ENCODE results near the gene GNG2.

GNG2 gene

GRCh38 chr14:51856792-51857296, 3.6 kb upstream of the GNG2 start:
- no peak for DNase-seq (ENCODE audit: low spot score)

- no peak for DNase-seq (ENCODE audit: low spot score)
Observed at GRCh38 chr14:51859131-51859530, 1.3 kb upstream of the GNG2 start.

GRCh38 chr14:51860825-51861499, 550 bp downstream of the GNG2 start:
- no peak for DNase-seq (ENCODE audit: low spot score)

- no peak for DNase-seq (ENCODE audit: low spot score)
Observed at GRCh38 chr14:51862176-51862796, 1.9 kb downstream of the GNG2 start.

GRCh38 chr14:51862860-51863259, 2.4 kb downstream of the GNG2 start:
- no peak for DNase-seq (ENCODE audit: low spot score)

GRCh38 chr14:51865953-51866747, 5.7 kb downstream of the GNG2 start:
- DNase-seq (ENCODE audit: low spot score), result no peak

- no peak for DNase-seq (ENCODE audit: low spot score)
Observed at GRCh38 chr14:51867741-51868140, 7.3 kb downstream of the GNG2 start.

- no peak for DNase-seq (ENCODE audit: low spot score)
Observed at GRCh38 chr14:51868405-51868804, 8.0 kb downstream of the GNG2 start.

- DNase-seq (ENCODE audit: low spot score), result no peak
Observed at GRCh38 chr14:51869411-51870100, 9.1 kb downstream of the GNG2 start.

GRCh38 chr14:51870606-51871005, 10.2 kb downstream of the GNG2 start:
- DNase-seq (ENCODE audit: low spot score), result no peak

- no peak for DNase-seq (ENCODE audit: low spot score)
Observed at GRCh38 chr14:51871846-51872245, 11.4 kb downstream of the GNG2 start.

- DNase-seq (ENCODE audit: low spot score), result no peak
Observed at GRCh38 chr14:51872396-51872795, 12.0 kb downstream of the GNG2 start.

- no peak for DNase-seq (ENCODE audit: low spot score)
Observed at GRCh38 chr14:51873221-51873893, 12.9 kb downstream of the GNG2 start.

GRCh38 chr14:51877810-51878209, 17.4 kb downstream of the GNG2 start:
- DNase-seq (ENCODE audit: low spot score), result no peak

GRCh38 chr14:51879170-51879569, 18.8 kb downstream of the GNG2 start:
- DNase-seq (ENCODE audit: low spot score), result no peak

GRCh38 chr14:51880835-51881580, 20.6 kb downstream of the GNG2 start:
- DNase-seq (ENCODE audit: low spot score), result no peak

GRCh38 chr14:51881636-51882035, 21.2 kb downstream of the GNG2 start:
- no peak for DNase-seq (ENCODE audit: low spot score)

- DNase-seq (ENCODE audit: low spot score), result no peak
Observed at GRCh38 chr14:51883232-51883631, 22.8 kb downstream of the GNG2 start.

- no peak for DNase-seq (ENCODE audit: low spot score)
Observed at GRCh38 chr14:51884086-51884927, 23.9 kb downstream of the GNG2 start.

- DNase-seq (ENCODE audit: low spot score), result no peak
Observed at GRCh38 chr14:51889851-51890250, 29.4 kb downstream of the GNG2 start.

Data from HuH-7 (cell line).